Calu3 (cell line): ENCODE results near the gene PKHD1. TPM values are rescaled to one million over a fixed set of nuclear protein-coding genes. Genes with fewer than 3 reads are reported as not detected.

ENCODE experiments used
- BruUV-seq: library from RNA; stranded (reverse); fragments of 400-500 nt; replicated peaks from 2 replicates; lab custom pipeline; 2021; lab: Mats Ljungman, UMichigan
- CTCF ChIA-PET: fragments of 300-600 bp; sonication (Branson Sonifier 250); formaldehyde crosslinking; loops from one replicate; lab custom pipeline; 2022; ENCODE audit warnings: antibody characterized with exemption; lab: Charles Lee
- DNase-seq: peaks from one replicate; pipeline ENCODE4 v3.0.0; 2022
- H3K27ac Mint-ChIP-seq: one replicate; pipeline ENCODE4 v1.8.0; 2022; ENCODE audit warnings: mixed read lengths; ENCODE audit not compliant: unreplicated experiment
- H3K27me3 Mint-ChIP-seq: one replicate; pipeline ENCODE4 v1.8.0; 2022; ENCODE audit warnings: mixed read lengths; ENCODE audit not compliant: unreplicated experiment
- H3K36me3 Mint-ChIP-seq: one replicate; pipeline ENCODE4 v1.8.0; 2022; ENCODE audit warnings: mild to moderate bottlenecking, moderate library complexity, mixed read lengths; ENCODE audit not compliant: insufficient read depth, unreplicated experiment
- H3K4me1 Mint-ChIP-seq: one replicate; pipeline ENCODE4 v1.8.0; 2022; ENCODE audit warnings: mild to moderate bottlenecking, low read depth, mixed read lengths; ENCODE audit not compliant: unreplicated experiment
- H3K4me3 Mint-ChIP-seq: one replicate; pipeline ENCODE4 v1.8.0; 2022; ENCODE audit warnings: mild to moderate bottlenecking, low read depth, moderate library complexity, mixed read lengths; ENCODE audit not compliant: unreplicated experiment
- H3K9me3 Mint-ChIP-seq: one replicate; pipeline ENCODE4 v1.8.0; 2022; ENCODE audit warnings: low read depth, mixed read lengths; ENCODE audit not compliant: unreplicated experiment
- intact Hi-C: fragments of 100-400 bp; cut with micrococcal nuclease; formaldehyde crosslinking; loops from one replicate; pipeline ENCODE4 v1.10.0; 2022; ENCODE audit not compliant: unreplicated experiment
- total RNA-seq: library from RNA; stranded (reverse); gene quantifications from 2 replicates; pipeline ENCODE4 v1.2.3, GENCODE V29; 2022
- TF ChIP-seq, protein P1 (sequence below): fragments of 200-600 bp; IDR thresholded peaks from one replicate; pipeline ENCODE4 v1.8.0; 2022; ENCODE audit warnings: antibody characterized with exemption; ENCODE audit not compliant: unreplicated experiment

Gene PKHD1
- total RNA-seq, 1 experiment from 2014 or later, result 25.2 TPM

DNA sequence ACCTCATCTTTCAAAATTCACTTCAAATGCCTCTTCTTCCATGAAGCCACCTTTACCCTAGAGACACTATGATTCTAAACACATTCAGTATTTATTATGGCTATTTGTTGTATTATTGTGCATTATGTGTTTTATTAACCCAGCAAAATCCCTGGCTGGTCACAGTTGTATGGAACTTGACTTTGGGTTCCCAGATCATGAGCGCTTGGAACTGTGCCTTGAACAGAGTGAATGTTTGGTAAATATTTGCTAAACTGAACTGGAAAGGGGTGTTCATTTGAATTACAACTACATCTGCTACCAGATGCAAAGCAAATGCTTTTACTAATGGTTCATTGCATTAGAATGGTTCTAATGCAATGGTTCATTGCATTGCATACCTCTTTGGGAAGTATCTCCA lies 259.8 kb downstream of the PKHD1 start:
- TF ChIP-seq, protein P1, sequence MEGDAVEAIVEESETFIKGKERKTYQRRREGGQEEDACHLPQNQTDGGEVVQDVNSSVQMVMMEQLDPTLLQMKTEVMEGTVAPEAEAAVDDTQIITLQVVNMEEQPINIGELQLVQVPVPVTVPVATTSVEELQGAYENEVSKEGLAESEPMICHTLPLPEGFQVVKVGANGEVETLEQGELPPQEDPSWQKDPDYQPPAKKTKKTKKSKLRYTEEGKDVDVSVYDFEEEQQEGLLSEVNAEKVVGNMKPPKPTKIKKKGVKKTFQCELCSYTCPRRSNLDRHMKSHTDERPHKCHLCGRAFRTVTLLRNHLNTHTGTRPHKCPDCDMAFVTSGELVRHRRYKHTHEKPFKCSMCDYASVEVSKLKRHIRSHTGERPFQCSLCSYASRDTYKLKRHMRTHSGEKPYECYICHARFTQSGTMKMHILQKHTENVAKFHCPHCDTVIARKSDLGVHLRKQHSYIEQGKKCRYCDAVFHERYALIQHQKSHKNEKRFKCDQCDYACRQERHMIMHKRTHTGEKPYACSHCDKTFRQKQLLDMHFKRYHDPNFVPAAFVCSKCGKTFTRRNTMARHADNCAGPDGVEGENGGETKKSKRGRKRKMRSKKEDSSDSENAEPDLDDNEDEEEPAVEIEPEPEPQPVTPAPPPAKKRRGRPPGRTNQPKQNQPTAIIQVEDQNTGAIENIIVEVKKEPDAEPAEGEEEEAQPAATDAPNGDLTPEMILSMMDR, result no peak
- no peak overlapping the region for H3K27ac Mint-ChIP-seq
- H3K36me3 Mint-ChIP-seq, result no peaks in the 10 kb centered on the region
- intact Hi-C loops, result no loop called here
- CTCF ChIA-PET, result no interaction called here
- H3K9me3 Mint-ChIP-seq, result no peaks in the 10 kb centered on the region
- DNase-seq, result no peak
- H3K4me1 Mint-ChIP-seq, result no peaks in the 10 kb centered on the region
- H3K27me3 Mint-ChIP-seq, result no peaks in the 10 kb centered on the region
- H3K4me3 Mint-ChIP-seq, result no peak overlapping the region
- BruUV-seq, result no TSS peak

DNA sequence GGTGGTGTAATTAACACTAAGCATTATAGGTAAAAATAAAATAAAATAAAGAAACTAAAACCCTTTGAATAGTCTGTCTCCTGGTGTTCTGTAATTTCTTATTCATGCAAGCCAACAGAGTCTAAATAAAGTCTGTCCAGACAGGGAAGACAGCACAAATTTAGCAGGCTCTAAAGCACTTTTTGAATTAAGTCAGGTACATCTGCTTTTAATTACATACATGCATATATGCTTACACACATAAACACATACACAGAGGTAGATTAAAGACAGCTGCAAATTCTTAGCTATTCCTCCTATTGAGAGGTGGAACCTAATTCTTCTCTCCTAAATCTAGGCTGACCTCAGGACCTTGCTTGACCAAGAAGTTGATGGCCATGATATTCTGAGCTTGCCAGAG lies 262.5 kb downstream of the PKHD1 start:
- H3K27ac Mint-ChIP-seq, result no peak overlapping the region
- no TSS peak for BruUV-seq
- intact Hi-C loops, result no loop called here
- CTCF ChIA-PET, result no interaction called here
- H3K4me3 Mint-ChIP-seq, result no peak overlapping the region
- H3K4me1 Mint-ChIP-seq, result no peaks in the 10 kb centered on the region
- no peaks in the 10 kb centered on the region for H3K36me3 Mint-ChIP-seq
- H3K27me3 Mint-ChIP-seq, result no peaks in the 10 kb centered on the region
- TF ChIP-seq, protein P1, result no peak
- no peak for DNase-seq
- no peaks in the 10 kb centered on the region for H3K9me3 Mint-ChIP-seq

DNA sequence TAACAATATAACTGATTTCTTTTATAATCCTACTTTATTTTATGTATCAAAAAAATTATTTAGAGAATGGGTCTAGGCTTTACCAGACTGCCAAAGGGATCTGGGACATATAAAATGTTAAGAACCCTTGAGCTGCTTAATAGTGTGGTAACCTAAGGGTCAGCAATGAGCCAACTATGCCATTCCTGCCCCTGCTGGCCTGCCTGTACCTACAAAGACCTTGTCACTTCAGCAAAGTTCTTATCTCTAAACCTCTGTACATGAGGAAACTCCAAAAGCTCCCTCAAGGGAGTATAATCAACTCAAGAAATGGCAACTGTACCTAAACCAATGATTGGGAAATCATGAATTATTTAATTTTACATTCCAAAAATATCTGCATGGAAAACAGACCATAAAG lies 266.9 kb downstream of the PKHD1 start:
- no TSS peak for BruUV-seq
- CTCF ChIA-PET, result no interaction called here

DNA sequence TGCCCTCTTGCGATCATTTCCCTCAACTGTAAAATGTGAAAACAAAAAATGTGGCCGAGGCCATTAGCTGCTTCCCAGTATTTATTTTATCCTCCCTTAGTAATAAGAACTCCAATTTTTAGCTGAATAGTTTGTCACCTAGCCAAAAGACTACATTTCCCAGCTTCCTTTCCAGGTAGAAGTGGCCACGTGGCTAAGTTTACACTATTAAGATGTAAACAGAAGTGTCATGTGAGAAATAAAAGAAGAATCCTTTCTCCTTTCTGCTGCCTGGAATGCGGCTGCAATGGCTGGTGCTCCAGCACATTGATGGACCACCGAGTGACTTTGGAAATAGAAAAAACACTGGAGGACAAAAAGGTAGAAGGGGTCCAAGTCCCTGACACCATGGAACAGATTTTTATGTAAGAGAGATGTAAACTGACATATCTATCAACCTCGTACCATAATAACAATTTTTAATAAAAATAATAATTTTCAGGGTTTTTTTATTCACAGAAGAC lies 268.8 kb downstream of the PKHD1 start:
- CTCF ChIA-PET, result no interaction called here
- no peaks in the 10 kb centered on the region for H3K4me1 Mint-ChIP-seq
- no peaks in the 10 kb centered on the region for H3K27me3 Mint-ChIP-seq
- TF ChIP-seq, protein P1, result no peak
- no peaks in the 10 kb centered on the region for H3K9me3 Mint-ChIP-seq
- H3K27ac Mint-ChIP-seq, result no peak overlapping the region
- no TSS peak for BruUV-seq
- no peak overlapping the region for H3K4me3 Mint-ChIP-seq
- intact Hi-C loops, result no loop called here
- H3K36me3 Mint-ChIP-seq, result no peaks in the 10 kb centered on the region
- DNase-seq, result no peak

More for the DNA sequence above, 266.9 kb downstream of the PKHD1 start:
- no peak overlapping the region for H3K4me3 Mint-ChIP-seq
- TF ChIP-seq, protein P1, result no peak
- no peaks in the 10 kb centered on the region for H3K27me3 Mint-ChIP-seq
- intact Hi-C loops, result no loop called here
- H3K4me1 Mint-ChIP-seq, result no peaks in the 10 kb centered on the region
- H3K9me3 Mint-ChIP-seq, result no peaks in the 10 kb centered on the region
- no peak overlapping the region for H3K27ac Mint-ChIP-seq
- H3K36me3 Mint-ChIP-seq, result no peaks in the 10 kb centered on the region
- no peak for DNase-seq
